Measurements from ENCODE around the gene INPP5J.
"Not testable (repeated sequence)": the region's sequence is repeated elsewhere in the genome, so short reads cannot be mapped to it uniquely, and the experiment has no call there.

The INPP5J gene, protein sequence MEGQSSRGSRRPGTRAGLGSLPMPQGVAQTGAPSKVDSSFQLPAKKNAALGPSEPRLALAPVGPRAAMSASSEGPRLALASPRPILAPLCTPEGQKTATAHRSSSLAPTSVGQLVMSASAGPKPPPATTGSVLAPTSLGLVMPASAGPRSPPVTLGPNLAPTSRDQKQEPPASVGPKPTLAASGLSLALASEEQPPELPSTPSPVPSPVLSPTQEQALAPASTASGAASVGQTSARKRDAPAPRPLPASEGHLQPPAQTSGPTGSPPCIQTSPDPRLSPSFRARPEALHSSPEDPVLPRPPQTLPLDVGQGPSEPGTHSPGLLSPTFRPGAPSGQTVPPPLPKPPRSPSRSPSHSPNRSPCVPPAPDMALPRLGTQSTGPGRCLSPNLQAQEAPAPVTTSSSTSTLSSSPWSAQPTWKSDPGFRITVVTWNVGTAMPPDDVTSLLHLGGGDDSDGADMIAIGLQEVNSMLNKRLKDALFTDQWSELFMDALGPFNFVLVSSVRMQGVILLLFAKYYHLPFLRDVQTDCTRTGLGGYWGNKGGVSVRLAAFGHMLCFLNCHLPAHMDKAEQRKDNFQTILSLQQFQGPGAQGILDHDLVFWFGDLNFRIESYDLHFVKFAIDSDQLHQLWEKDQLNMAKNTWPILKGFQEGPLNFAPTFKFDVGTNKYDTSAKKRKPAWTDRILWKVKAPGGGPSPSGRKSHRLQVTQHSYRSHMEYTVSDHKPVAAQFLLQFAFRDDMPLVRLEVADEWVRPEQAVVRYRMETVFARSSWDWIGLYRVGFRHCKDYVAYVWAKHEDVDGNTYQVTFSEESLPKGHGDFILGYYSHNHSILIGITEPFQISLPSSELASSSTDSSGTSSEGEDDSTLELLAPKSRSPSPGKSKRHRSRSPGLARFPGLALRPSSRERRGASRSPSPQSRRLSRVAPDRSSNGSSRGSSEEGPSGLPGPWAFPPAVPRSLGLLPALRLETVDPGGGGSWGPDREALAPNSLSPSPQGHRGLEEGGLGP

GRCh38 chr22:31122532-31123291 is at the start of gene INPP5J:
INPP5J (plus strand) TSS chr22:31122966; CDS start chr22:31123015, 49 bp downstream.
- FAIRE-seq, result no peak
- TF ChIP-seq, protein P1, sequence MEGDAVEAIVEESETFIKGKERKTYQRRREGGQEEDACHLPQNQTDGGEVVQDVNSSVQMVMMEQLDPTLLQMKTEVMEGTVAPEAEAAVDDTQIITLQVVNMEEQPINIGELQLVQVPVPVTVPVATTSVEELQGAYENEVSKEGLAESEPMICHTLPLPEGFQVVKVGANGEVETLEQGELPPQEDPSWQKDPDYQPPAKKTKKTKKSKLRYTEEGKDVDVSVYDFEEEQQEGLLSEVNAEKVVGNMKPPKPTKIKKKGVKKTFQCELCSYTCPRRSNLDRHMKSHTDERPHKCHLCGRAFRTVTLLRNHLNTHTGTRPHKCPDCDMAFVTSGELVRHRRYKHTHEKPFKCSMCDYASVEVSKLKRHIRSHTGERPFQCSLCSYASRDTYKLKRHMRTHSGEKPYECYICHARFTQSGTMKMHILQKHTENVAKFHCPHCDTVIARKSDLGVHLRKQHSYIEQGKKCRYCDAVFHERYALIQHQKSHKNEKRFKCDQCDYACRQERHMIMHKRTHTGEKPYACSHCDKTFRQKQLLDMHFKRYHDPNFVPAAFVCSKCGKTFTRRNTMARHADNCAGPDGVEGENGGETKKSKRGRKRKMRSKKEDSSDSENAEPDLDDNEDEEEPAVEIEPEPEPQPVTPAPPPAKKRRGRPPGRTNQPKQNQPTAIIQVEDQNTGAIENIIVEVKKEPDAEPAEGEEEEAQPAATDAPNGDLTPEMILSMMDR (IDR thresholded peaks at IDR 0.05; ENCODE audit: insufficient read depth, missing control alignments), result no peak
- peak; percentile 70 for DNase-seq (ENCODE audit: insufficient read length, low spot score)

GRCh38 chr22:31073125-31073524 is 49.6 kb upstream of the INPP5J start:
- FAIRE-seq; DNase-seq (ENCODE audit: insufficient read length, low spot score): not testable (repeated sequence)

GRCh38 chr22:31073545-31074145 is 49.1 kb upstream of the INPP5J start:
- not testable (repeated sequence) for DNase-seq (ENCODE audit: insufficient read length, low spot score); FAIRE-seq

DNA sequence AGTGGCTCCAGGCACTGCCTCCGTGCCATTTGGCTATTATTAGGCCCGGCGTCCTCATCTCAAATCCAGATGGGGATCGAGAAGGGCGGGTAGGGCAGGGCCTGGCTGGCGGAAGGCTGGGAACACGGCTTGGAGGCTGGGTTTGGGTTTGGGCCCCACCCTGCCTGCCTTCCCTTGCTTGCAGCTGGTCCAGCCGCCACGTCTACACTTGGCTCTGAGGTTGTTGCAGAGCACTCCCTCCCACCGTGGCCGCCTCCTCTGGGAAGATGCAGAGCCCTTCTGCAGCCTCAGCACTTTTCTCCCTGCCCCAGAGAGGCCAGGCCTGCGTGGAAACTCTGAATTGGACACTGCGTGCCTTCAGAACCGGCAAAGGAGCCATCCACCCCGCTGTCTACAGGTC is 46.8 kb upstream of the INPP5J start:
- TF ChIP-seq, protein P1 (IDR thresholded peaks at IDR 0.05; ENCODE audit: insufficient read depth, missing control alignments), result no peak
- FAIRE-seq (no peak), DNase-seq (ENCODE audit: insufficient read length, low spot score) (no peak)

- TF ChIP-seq, protein P1 (IDR thresholded peaks at IDR 0.05; ENCODE audit: insufficient read depth, missing control alignments), result no peak
- FAIRE-seq (no peak), DNase-seq (ENCODE audit: insufficient read length, low spot score) (no peak)
These were observed 45.1 kb upstream of the INPP5J start for GRCh38 chr22:31077681-31078080.

GRCh38 chr22:31078389-31078788 is 44.4 kb upstream of the INPP5J start:
- not testable (repeated sequence) for DNase-seq (ENCODE audit: insufficient read length, low spot score); FAIRE-seq

- DNase-seq (ENCODE audit: insufficient read length, low spot score), result no peak
- TF ChIP-seq, protein P1 (IDR thresholded peaks at IDR 0.05; ENCODE audit: insufficient read depth, missing control alignments), result no peak
- no peak for FAIRE-seq
These were observed 43.6 kb upstream of the INPP5J start for GRCh38 chr22:31079095-31079642.
